B cell (primary cell): ENCODE data around the gene FANCI. TPM values are rescaled to one million over a fixed set of nuclear protein-coding genes. Genes with fewer than 3 reads are reported as not detected.

Experiments used
- ATAC-seq: fragments of 200-7000 bp; cut with Tn5 transposase; one replicate; pipeline ENCODE4 v1.10.0; 2021; ENCODE audit warnings: low read depth, mild to moderate bottlenecking, moderate number of reproducible peaks, moderate library complexity
- CTCF ChIA-PET: fragments of 350-600 bp; sonication (Branson Sonifier 250); formaldehyde crosslinking; loops from one replicate; lab custom pipeline; 2021; ENCODE audit warnings: antibody characterized with exemption, inconsistent platforms; lab: Charles Lee
- POLR2A ChIA-PET: fragments of 350-600 bp; sonication (Branson Sonifier 250); formaldehyde crosslinking; loops from one replicate; lab custom pipeline; 2021; ENCODE audit warnings: antibody characterized with exemption; lab: Charles Lee
- DNase-seq: peaks from one replicate; pipeline ENCODE4 v3.0.0; 2013
- H2AFZ ChIP-seq: 2 replicates; pipeline ENCODE4 v1.6.1; 2012; ENCODE audit warnings: mild to moderate bottlenecking, low read depth, low read length; ENCODE audit not compliant: insufficient read depth, poor library complexity, severe bottlenecking
- H3K27ac ChIP-seq, 2 donors: 1 replicate in 1 of 2; 2 replicates in 1 of 2; pipeline ENCODE4 v1.5.1; 2012 to 2013; ENCODE audit warnings: low read length in 2 of 2, mild to moderate bottlenecking in 2 of 2, moderate library complexity in 1 of 2
- H3K27me3 ChIP-seq, 4 experiments: fragments of 200-600 bp in 1 of 4; sonication (generic) in 1 of 4; replicated peaks in 1 of 4; 1 replicate in 2 of 4; 2 replicates in 2 of 4; pipeline versions ENCODE4 v1.6.1 to v1.7.0; 2013 to 2016; ENCODE audit warnings: low read length in 3 of 4, mild to moderate bottlenecking in 2 of 4, mixed read lengths in 1 of 4, moderate library complexity in 1 of 4; ENCODE audit not compliant: insufficient read depth in 4 of 4, control insufficient read depth in 3 of 4; ENCODE audit errors: control extremely low read depth in 1 of 4
- H3K36me3 ChIP-seq, 2 experiments: replicated peaks in 1 of 2; 1 replicate in 1 of 2; 2 replicates in 1 of 2; pipeline versions ENCODE4 v1.6.1 to v1.7.1; 2013; ENCODE audit warnings: low read length in 1 of 2; ENCODE audit not compliant: insufficient read depth in 2 of 2, control insufficient read depth in 1 of 2; ENCODE audit errors: control extremely low read depth in 1 of 2, extremely low read depth in 1 of 2
- H3K4me1 ChIP-seq, 2 donors: fragments of 200-600 bp in 1 of 2; sonication (generic) in 1 of 2; 1 replicate in 1 of 2; 2 replicates in 1 of 2; pipeline versions ENCODE4 v1.5.1 to v1.6.1; 2013 to 2017; ENCODE audit warnings: low read length in 2 of 2; ENCODE audit not compliant: control insufficient read depth in 2 of 2, insufficient read depth in 2 of 2
- H3K4me2 ChIP-seq: replicated peaks from 2 replicates; pipeline ENCODE3; 2012; ENCODE audit warnings: mild to moderate bottlenecking, low read depth, low read length; ENCODE audit not compliant: poor library complexity, severe bottlenecking
- H3K4me3 ChIP-seq, 5 experiments: fragments of 200-600 bp in 1 of 5; sonication (generic) in 1 of 5; 1 replicate in 3 of 5; 2 replicates in 2 of 5; pipeline versions ENCODE4 v1.5.1 to v1.7.0; 2011 to 2016; ENCODE audit warnings: low read length in 4 of 5, mild to moderate bottlenecking in 4 of 5, low read depth in 2 of 5, control low read depth in 1 of 5, moderate library complexity in 1 of 5; ENCODE audit not compliant: insufficient read depth in 1 of 5; ENCODE audit errors: control extremely low read depth in 1 of 5, extremely low read depth in 1 of 5
- H3K79me2 ChIP-seq: fragments of 200-600 bp; sonication (generic); one replicate; pipeline ENCODE4 v1.6.0; 2016; ENCODE audit warnings: low read length; ENCODE audit not compliant: control insufficient read depth, insufficient read depth
- H3K9ac ChIP-seq: fragments of 200-600 bp; sonication (generic); 2 replicates; pipeline ENCODE4 v1.6.1; 2017; ENCODE audit warnings: mild to moderate bottlenecking, low read length, moderate library complexity
- H3K9me3 ChIP-seq, 3 donors: one replicate each; pipeline versions ENCODE4 v1.6.1 to v1.7.1; 2013; ENCODE audit warnings: low read length in 2 of 3; ENCODE audit not compliant: control insufficient read depth in 2 of 3, insufficient read depth in 1 of 3; ENCODE audit errors: control extremely low read depth in 1 of 3
- H4K20me1 ChIP-seq: 2 replicates; pipeline ENCODE4 v1.6.0; 2012; ENCODE audit warnings: mild to moderate bottlenecking, low read length; ENCODE audit not compliant: insufficient read depth, control insufficient read depth, poor library complexity, severe bottlenecking
- H3K27ac Mint-ChIP-seq: one replicate; pipeline ENCODE4 v1.8.0; 2021; ENCODE audit warnings: mixed read lengths
- H3K27me3 Mint-ChIP-seq: one replicate; pipeline ENCODE4 v1.8.0; 2021; ENCODE audit warnings: mixed read lengths
- H3K4me1 Mint-ChIP-seq: one replicate; pipeline ENCODE4 v1.8.0; 2021; ENCODE audit warnings: mixed read lengths
- H3K4me3 Mint-ChIP-seq: one replicate; pipeline ENCODE4 v1.8.0; 2021; ENCODE audit warnings: mixed read lengths
- H3K9me3 Mint-ChIP-seq: one replicate; pipeline ENCODE4 v1.8.0; 2022; ENCODE audit warnings: mixed read lengths; ENCODE audit not compliant: insufficient read depth
- CTCF ChIP-seq: fragments of 200-600 bp; IDR thresholded peaks from one replicate; pipeline ENCODE4 v1.8.0; 2022; ENCODE audit warnings: antibody characterized with exemption, mild to moderate bottlenecking
- EZH2 ChIP-seq: IDR thresholded peaks from 2 replicates; pipeline ENCODE4 v1.6.1; 2012; ENCODE audit warnings: borderline replicate concordance, low read depth, mild to moderate bottlenecking, moderate library complexity, low read length; ENCODE audit not compliant: insufficient read depth, poor library complexity, severe bottlenecking
- WGBS: methylation state at CpG from one replicate; pipeline ENCODE4 v1.1.5; 2013; ENCODE audit warnings: missing lambda C conversion rate; ENCODE audit not compliant: insufficient coverage; 5-methylcytosine and 5-hydroxymethylcytosine counted together
- intact Hi-C: fragments of 100-400 bp; cut with micrococcal nuclease; formaldehyde crosslinking; loops from one replicate; pipeline ENCODE4 v1.10.0; 2022
- polyA plus RNA-seq: library from polyadenylated mRNA; depleted of rRNA; stranded (reverse); fragments of >200 nt; gene quantifications from 2 replicates; pipeline ENCODE4 v1.2.3, GENCODE V29; 2012
- total RNA-seq, 2 donors: library from RNA; stranded (reverse); fragments of 120-200 nt in 1 of 2; gene quantifications; 1 replicate in 1 of 2; 2 replicates in 1 of 2; pipeline versions ENCODE4 v1.2.3 to v1.2.4, GENCODE V29; 2013 to 2022

Gene FANCI
- total and polyA plus RNA-seq, 2 donors (not counting 1 experiment from before 2014, with no cell fraction given) = 2.7 to 14.2 TPM

DNA sequence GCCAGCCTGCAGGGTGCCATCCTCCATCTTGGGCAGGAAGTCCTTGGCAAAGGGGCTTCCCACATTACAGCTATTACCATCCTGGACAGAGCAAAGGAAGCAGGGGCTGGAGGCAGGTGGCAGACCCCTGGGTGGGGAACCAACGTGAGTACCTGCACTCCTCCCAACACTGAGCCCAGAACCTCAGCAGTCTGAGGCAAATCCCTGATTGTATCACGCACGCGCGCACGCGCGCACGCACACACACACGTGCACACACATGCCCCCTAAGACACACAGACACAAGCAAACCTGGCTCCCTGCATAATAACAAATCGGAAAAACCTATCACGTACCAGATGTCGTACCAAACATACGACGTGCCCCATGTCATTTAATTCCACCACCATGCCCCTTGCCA, 79.0 kb downstream of the FANCI start:
- H3K4me1 ChIP-seq = no peaks in the 10 kb centered on the region
- peaks cover 17% of the 10 kb centered on the region for H3K79me2 ChIP-seq
- no peak overlapping the region for H3K4me2 ChIP-seq
- H3K4me3 ChIP-seq = no peak overlapping the region
- ChIA-PET POLR2A (no interaction called here), CTCF (no interaction called here)
- H3K27ac ChIP-seq = no peak overlapping the region
- Mint-ChIP-seq H3K4me1 (no peaks in the 10 kb centered on the region), H3K9me3 (no peaks in the 10 kb centered on the region), H3K27ac (no peak overlapping the region), H3K4me3 (no peak overlapping the region), H3K27me3 (no peaks in the 10 kb centered on the region)
- peaks cover 90% of the 10 kb centered on the region for H4K20me1 ChIP-seq
- no peak overlapping the region for H2AFZ ChIP-seq
- H3K36me3 ChIP-seq = peaks cover 14 to 99% of the 10 kb centered on the region in 2 experiments
- no peak overlapping the region for H3K9ac ChIP-seq
- TF ChIP-seq EZH2 (no peak), CTCF (no peak)
- no peaks in the 10 kb centered on the region for H3K27me3 ChIP-seq
- intact Hi-C loops = no loop called here
- no peak for DNase-seq
- WGBS = 98% methylated on average over 15 of the region's 15 CpGs
- H3K9me3 ChIP-seq = no peaks in the 10 kb centered on the region
- no peak for ATAC-seq

- no peaks in the 10 kb centered on the region for H3K4me1 ChIP-seq
- no peak overlapping the region for H3K4me2 ChIP-seq
- H3K9ac ChIP-seq = no peak overlapping the region
- POLR2A ChIA-PET = no interaction called here
- no peaks in the 10 kb centered on the region for H3K9me3 ChIP-seq
- Mint-ChIP-seq H3K9me3 (no peaks in the 10 kb centered on the region), H3K4me3 (no peak overlapping the region), H3K27ac (no peak overlapping the region), H3K4me1 (no peaks in the 10 kb centered on the region), H3K27me3 (no peaks in the 10 kb centered on the region)
- H3K27ac ChIP-seq = no peak overlapping the region
- no peak overlapping the region for H3K4me3 ChIP-seq
- TF ChIP-seq EZH2 (no peak), CTCF (no peak)
- ATAC-seq (no peak), DNase-seq (no peak)
- peaks cover 97% of the 10 kb centered on the region for H4K20me1 ChIP-seq
- 62% methylated on average over 6 of the region's 6 CpGs for WGBS
- peaks cover 26% of the 10 kb centered on the region for H3K79me2 ChIP-seq
- H3K36me3 ChIP-seq = peaks cover 14 to 100% of the 10 kb centered on the region in 2 experiments
- H2AFZ ChIP-seq = no peak overlapping the region
- no peaks in the 10 kb centered on the region for H3K27me3 ChIP-seq
- CTCF ChIA-PET = no interaction called here
- intact Hi-C loops = no loop called here
These were observed 80.0 kb downstream of the FANCI start for GRCh38 chr15:89323825-89324224.
